ENCODE measurements around the gene CDH11.

The CDH11 gene

GRCh38 chr16:64907844-64908243 lies 214.0 kb downstream of the CDH11 start:
- DNase-seq (ENCODE audit: low read depth), result no peak

- no peak for DNase-seq (ENCODE audit: low read depth)
Observed at GRCh38 chr16:64903770-64904169, 218.1 kb downstream of the CDH11 start.

GRCh38 chr16:64900517-64900916 lies 221.3 kb downstream of the CDH11 start:
- no peak for DNase-seq (ENCODE audit: low read depth)

- no peak for DNase-seq (ENCODE audit: low read depth)
Observed at GRCh38 chr16:64900019-64900418, 221.8 kb downstream of the CDH11 start.

GRCh38 chr16:64898159-64898558 lies 223.7 kb downstream of the CDH11 start:
- no peak for DNase-seq (ENCODE audit: low read depth)
